SK-N-MC (cell line): ENCODE measurements around the gene FAM9A.
A peak's percentile ranks its signal among the peaks of the same experiment; 100 is the strongest.

Source experiments
- DNase-seq: peaks from one replicate; pipeline ENCODE4 v3.0.0-alpha.2; 2011; ENCODE audit warnings: low read depth, low spot score
- H3K27ac ChIP-seq: fragments of 200-600 bp; sonication (generic); 2 replicates; pipeline ENCODE4 v1.5.1; 2016; ENCODE audit warnings: mixed run types
- H3K36me3 ChIP-seq: fragments of 200-600 bp; sonication (generic); 2 replicates; pipeline ENCODE4 v1.6.1; 2017; ENCODE audit warnings: antibody characterized with exemption, low read length, mixed read lengths; ENCODE audit not compliant: insufficient read depth
- H3K4me3 ChIP-seq: fragments of 200-600 bp; sonication (generic); 2 replicates; pipeline ENCODE4 v1.5.1; 2016
- H3K9ac ChIP-seq: fragments of 200-600 bp; sonication (generic); 2 replicates; pipeline ENCODE4 v1.8.0; 2017; ENCODE audit warnings: mixed run types, mixed read lengths; ENCODE audit not compliant: insufficient read length
- H3K9me3 ChIP-seq: fragments of 200-600 bp; sonication (generic); 2 replicates; pipeline ENCODE4 v1.6.1; 2017; ENCODE audit warnings: low read depth, mild to moderate bottlenecking, antibody characterized with exemption, low read length, moderate library complexity, mixed read lengths
- EZH2 ChIP-seq: fragments of 200-600 bp; sonication (generic); IDR thresholded peaks from one replicate; pipeline ENCODE4 v1.6.1; 2017; ENCODE audit warnings: antibody characterized with exemption
- FOXP2 ChIP-seq: optimal IDR thresholded peaks from 2 replicates; pipeline ENCODE3; 2011; ENCODE audit warnings: mild to moderate bottlenecking, moderate library complexity; ENCODE audit not compliant: insufficient read depth; ENCODE audit errors: extremely low read length, control extremely low read depth
- POLR2AphosphoS5 ChIP-seq: IDR thresholded peaks from 2 replicates; pipeline ENCODE4 v1.6.1; 2012; ENCODE audit warnings: mild to moderate bottlenecking, low read depth, low read length, borderline replicate concordance

Gene FAM9A

GRCh38 chrX:8845060-8845459, 43.9 kb upstream of the FAM9A start:
- no peak overlapping the region for H3K9ac ChIP-seq
- H3K36me3 ChIP-seq, result no peaks in the 10 kb centered on the region
- H3K27ac ChIP-seq, result no peak overlapping the region
- H3K9me3 ChIP-seq, result no peaks in the 10 kb centered on the region
- no peak overlapping the region for H3K4me3 ChIP-seq
- no peak for DNase-seq
- no peak for TF ChIP-seq POLR2AphosphoS5
- no peak for TF ChIP-seq FOXP2
- no peak for TF ChIP-seq EZH2

- no peak overlapping the region for H3K4me3 ChIP-seq
- no peak overlapping the region for H3K27ac ChIP-seq
- no peaks in the 10 kb centered on the region for H3K36me3 ChIP-seq
- no peak for TF ChIP-seq FOXP2
- TF ChIP-seq EZH2, result no peak
- TF ChIP-seq POLR2AphosphoS5, result no peak
- no peak overlapping the region for H3K9ac ChIP-seq
- no peak for DNase-seq
- no peaks in the 10 kb centered on the region for H3K9me3 ChIP-seq
Observed at GRCh38 chrX:8844157-8844556, 43.0 kb upstream of the FAM9A start.

GRCh38 chrX:8841911-8842310, 40.7 kb upstream of the FAM9A start:
- no peak overlapping the region for H3K27ac ChIP-seq
- no peak overlapping the region for H3K9ac ChIP-seq
- H3K4me3 ChIP-seq, result no peak overlapping the region
- TF ChIP-seq POLR2AphosphoS5 (no peak), FOXP2 (no peak), EZH2 (no peak)
- no peaks in the 10 kb centered on the region for H3K9me3 ChIP-seq
- H3K36me3 ChIP-seq, result no peaks in the 10 kb centered on the region
- DNase-seq, result no peak

GRCh38 chrX:8834392-8834791, 33.2 kb upstream of the FAM9A start:
- Histone ChIP-seq H3K9ac (no peak overlapping the region), H3K36me3 (no peaks in the 10 kb centered on the region), H3K9me3 (no peaks in the 10 kb centered on the region), H3K4me3 (no peak overlapping the region), H3K27ac (no peak overlapping the region)
- TF ChIP-seq FOXP2, result no peak
- no peak for TF ChIP-seq POLR2AphosphoS5
- TF ChIP-seq EZH2, result no peak
- DNase-seq, result no peak

- no peak overlapping the region for H3K27ac ChIP-seq
- no peak overlapping the region for H3K4me3 ChIP-seq
- no peaks in the 10 kb centered on the region for H3K9me3 ChIP-seq
- H3K36me3 ChIP-seq, result no peaks in the 10 kb centered on the region
- TF ChIP-seq FOXP2, result no peak
- no peak for TF ChIP-seq EZH2
- no peak for TF ChIP-seq POLR2AphosphoS5
- no peak for DNase-seq
- H3K9ac ChIP-seq, result no peak overlapping the region
Observed at GRCh38 chrX:8832582-8833378, 31.6 kb upstream of the FAM9A start.

DNA sequence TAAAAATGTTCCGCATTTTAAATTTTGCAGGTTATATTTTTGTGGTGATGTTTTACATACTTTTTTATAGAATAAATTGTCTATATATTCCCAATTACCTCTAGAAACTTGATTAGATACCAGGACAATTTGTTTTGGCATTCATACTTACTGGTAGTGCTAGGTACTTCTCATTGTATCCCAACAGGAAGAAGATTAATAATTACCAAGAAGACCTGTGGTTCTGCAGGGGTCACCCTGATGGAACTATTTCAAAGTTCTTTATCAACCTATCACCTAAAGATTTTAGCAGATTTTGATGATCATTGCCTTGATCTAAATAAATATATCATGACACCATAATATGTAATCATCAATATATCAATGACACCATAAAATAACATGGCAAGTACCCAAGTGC, 22.5 kb upstream of the FAM9A start:
- H3K9ac ChIP-seq, result no peak overlapping the region
- no peak overlapping the region for H3K4me3 ChIP-seq
- DNase-seq, result no peak
- TF ChIP-seq POLR2AphosphoS5, result no peak
- no peak for TF ChIP-seq FOXP2
- TF ChIP-seq EZH2, result no peak
- H3K9me3 ChIP-seq, result no peaks in the 10 kb centered on the region
- no peak overlapping the region for H3K27ac ChIP-seq
- no peaks in the 10 kb centered on the region for H3K36me3 ChIP-seq

- H3K27ac ChIP-seq, result no peak overlapping the region
- DNase-seq, result no peak
- no peak overlapping the region for H3K9ac ChIP-seq
- H3K4me3 ChIP-seq, result no peak overlapping the region
- H3K36me3 ChIP-seq, result no peaks in the 10 kb centered on the region
- H3K9me3 ChIP-seq, result no peaks in the 10 kb centered on the region
- TF ChIP-seq EZH2 (no peak), POLR2AphosphoS5 (no peak), FOXP2 (no peak)
Observed at GRCh38 chrX:8822002-8822401, 20.8 kb upstream of the FAM9A start.

DNA sequence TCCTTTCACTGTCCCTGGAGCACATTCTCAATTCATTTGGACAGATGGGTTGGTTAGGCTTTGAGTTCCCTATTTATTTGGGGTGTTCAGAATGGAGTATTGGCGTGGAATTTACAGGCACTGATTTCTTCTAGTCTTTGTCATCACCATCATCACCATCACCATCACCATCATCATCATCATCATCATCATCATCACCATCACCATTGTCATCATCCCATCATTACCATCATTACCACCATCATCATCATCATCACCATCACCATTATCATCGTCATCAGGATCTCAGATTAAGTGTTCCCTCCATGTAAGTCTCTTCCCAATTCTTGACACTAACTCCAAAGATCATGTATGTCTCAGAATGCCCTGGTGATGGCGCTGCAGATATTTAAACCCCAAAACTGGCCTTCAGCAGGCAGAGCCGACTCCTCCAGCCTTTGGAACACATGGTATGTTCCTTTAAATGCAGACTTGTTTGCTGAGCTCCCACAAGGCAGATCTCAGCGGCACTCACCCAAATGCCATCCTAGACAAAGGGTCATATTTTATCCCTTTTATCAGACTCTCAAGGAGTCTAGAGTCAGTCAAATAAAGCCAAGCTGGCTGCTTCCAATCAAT, 19.8 kb upstream of the FAM9A start:
- no peaks in the 10 kb centered on the region for H3K36me3 ChIP-seq
- no peak overlapping the region for H3K4me3 ChIP-seq
- H3K9me3 ChIP-seq, result no peaks in the 10 kb centered on the region
- TF ChIP-seq EZH2 (no peak), POLR2AphosphoS5 (no peak)
- H3K9ac ChIP-seq, result no peak overlapping the region
- H3K27ac ChIP-seq, result no peak overlapping the region
- DNase-seq, result no peak

DNA sequence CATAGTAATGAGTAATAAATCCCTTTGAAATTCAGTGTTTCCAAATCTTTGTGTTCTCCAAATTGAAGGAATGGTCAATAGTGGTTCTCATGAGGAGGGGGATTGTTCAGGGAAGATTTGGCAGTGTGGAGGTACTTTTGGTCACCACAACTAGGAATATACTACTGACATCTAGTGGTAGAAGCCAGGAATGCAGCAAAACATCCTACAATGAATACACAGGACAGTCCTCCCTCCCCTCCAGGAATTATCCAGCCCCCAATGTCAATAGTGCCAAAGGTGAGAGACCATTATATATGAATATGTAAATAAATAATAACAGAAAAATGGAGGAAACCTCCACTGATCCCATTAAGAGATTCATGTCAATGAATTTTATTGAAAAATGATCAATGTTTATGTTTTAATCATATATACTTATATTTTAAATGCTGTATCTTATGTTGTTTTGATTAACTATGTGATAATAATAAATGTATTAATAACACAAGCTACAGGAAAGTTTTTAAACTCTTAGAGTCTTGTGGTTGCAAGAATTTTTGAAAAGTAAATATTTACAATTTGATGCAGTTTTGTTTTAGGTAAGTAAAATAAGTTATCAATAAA, 14.4 kb upstream of the FAM9A start:
- TF ChIP-seq EZH2 (no peak), POLR2AphosphoS5 (no peak), FOXP2 (no peak)
- H3K36me3 ChIP-seq, result no peaks in the 10 kb centered on the region
- no peak overlapping the region for H3K4me3 ChIP-seq
- no peak overlapping the region for H3K9ac ChIP-seq
- H3K9me3 ChIP-seq, result no peaks in the 10 kb centered on the region
- peak; percentile 35 for DNase-seq
- H3K27ac ChIP-seq, result no peak overlapping the region
